Measurements from ENCODE around the gene TRIM52.
"Not testable (repeated sequence)": the region's sequence is repeated elsewhere in the genome, so short reads cannot be mapped to it uniquely, and the experiment has no call there.

Gene TRIM52

DNA sequence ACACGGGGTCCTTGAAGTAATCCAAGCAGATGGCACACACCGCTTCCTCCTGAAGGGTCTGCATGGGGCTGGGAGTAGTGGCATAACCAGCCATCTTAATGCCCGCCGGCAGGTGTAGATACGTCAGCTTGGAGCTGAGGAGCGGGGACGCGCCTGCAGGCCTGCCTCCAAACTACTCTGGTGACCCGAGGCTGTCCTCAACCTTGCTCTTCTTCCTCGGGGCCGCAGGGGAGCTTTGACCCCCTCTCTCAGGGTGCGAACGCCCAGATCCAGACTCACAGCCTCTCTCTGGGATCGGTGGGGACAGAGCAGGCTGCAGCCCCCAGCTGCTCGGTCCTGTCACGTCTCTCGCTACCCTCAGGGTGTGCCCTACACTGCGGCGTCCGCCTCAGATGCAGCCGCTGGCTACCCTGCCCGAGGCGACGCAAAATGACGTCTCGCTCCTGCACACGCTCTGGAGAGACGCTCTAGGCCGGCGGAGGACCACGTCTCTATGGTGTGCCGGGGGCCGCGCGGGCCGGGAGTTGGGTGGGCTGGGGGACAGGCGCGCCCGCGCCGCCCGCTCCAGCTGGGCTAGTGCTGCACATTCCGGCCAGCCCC is at the start of gene TRIM52:
TRIM52 (minus strand) TSS at position 424 of the 600 bp plus-strand sequence; CDS start at position 94, 330 bp downstream.
- DNase-seq, result no peak

DNA sequence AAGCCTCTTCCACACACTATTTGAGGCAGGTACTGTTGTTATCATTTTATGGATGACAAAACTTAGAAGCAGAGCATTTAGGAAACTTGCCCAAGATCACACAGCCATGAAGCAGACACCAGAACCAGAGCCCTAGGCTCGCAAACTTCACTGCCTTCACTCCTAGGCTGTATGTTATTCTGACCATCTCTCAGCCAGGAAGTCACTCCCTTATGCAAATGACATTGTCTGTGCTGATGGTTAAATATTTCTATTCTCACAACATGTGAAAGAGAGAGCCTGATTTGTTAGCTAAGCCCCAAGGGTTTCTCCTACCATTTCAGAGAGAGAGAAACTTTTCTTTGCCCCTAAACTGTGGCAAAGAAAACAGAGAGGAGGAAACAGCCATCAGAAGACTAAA is 26.4 kb upstream of the TRIM52 start:
- DNase-seq, result not testable (repeated sequence)

DNA sequence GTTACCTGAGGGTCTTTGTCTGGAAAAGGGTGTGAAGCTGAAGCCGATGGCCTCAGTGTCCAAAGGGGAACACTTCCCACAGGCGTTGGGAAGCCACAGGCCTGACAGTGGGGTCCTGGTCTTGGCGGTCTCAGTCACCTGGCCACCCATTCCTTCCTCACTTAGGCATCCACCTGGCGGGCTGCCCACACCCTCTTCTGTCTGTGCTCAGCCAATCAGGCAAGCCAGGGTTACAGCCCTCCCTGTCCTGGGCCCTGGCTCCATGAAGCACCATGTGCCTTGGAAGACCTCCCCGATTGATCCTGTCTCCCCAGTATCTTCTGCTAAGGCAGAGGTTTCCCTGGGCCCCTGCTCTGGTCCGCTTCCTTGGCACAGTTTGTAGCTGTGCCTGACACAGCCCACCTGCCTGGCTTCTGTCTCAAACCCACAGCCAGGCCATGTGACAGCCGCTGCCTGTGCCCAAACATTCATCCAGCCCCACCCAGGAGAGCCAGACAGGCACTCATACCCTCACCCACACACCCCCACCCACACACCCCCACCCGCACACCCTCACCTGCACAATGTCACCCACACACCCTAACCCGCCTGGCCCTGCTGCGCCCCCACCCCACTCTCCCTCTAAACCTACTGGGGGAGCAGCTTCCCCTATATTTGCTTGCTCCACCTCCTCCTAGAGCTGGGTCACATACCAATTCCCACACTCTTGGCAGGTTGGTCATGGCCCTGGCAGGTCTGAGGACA is 25.2 kb upstream of the TRIM52 start:
- DNase-seq, result not testable (repeated sequence)

- DNase-seq, result not testable (repeated sequence)
These were observed 23.2 kb upstream of the TRIM52 start for GRCh38 chr5:181283841-181284755.

GRCh38 chr5:181283347-181283746 is 22.4 kb upstream of the TRIM52 start:
- DNase-seq, result no peak

GRCh38 chr5:181282874-181283273 is 21.9 kb upstream of the TRIM52 start:
- DNase-seq, result no peak

GRCh38 chr5:181282415-181282814 is 21.5 kb upstream of the TRIM52 start:
- DNase-seq, result not testable (repeated sequence)

GRCh38 chr5:181281984-181282316 is 21.0 kb upstream of the TRIM52 start:
- no peak for DNase-seq

GRCh38 chr5:181281077-181281983 is 20.4 kb upstream of the TRIM52 start:
- no peak for DNase-seq

GRCh38 chr5:181280251-181280762 is 19.4 kb upstream of the TRIM52 start:
- no peak for DNase-seq

DNA sequence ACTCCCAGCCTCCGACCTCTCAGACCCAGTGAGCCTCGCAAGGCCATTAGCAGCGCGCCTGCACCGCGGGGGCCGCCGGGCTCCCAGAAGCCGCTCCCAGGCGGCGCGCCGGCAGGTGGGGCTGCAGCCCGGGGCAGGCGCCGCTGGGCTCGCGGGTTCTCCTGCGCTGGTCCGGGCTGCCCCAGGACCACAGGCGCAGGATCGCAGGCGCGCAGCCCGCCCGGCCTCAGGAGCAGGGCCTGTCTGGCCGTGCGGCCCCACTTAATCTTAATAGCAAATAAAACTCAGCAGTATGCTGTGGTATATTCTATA is 12.4 kb upstream of the TRIM52 start:
- DNase-seq, result not testable (repeated sequence)

DNA sequence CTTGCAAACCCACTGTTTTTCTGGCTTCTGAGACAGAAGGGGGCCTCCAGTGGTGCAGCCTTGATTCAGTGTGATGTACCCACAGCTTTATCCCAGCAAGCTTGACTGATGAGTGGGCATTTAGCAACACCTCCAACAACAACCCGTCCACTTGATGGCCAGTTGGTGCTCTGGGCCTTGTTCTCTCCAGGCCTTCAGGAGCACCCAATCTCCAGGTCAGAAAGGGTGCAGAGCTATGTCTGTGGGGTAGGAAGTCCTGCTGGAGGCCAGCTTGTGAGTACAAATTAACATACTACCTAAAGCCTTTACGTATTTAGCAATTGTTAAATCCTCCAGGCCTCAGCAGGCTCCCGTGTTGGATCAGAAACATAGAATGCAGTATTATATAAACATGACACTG is 10.1 kb upstream of the TRIM52 start:
- no peak for DNase-seq

DNA sequence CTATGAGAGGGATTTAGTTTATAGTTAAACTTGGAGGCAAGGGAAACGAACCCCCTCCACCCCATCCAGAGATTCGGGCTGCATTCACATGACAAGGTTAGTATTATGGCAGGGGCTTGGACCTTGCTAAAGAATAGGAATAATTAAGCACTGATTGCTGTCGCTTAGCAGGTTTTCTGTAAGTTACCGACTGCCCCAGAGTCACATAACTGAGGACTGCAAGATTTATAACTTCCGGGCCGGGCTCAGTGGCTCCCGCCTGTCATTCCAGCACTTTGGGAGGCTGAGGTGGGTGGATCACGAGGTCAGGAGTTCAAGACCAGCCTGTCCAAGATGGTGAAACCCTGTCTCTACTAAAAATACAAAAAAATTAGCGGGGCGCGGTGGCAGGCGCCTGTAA is 7.0 kb upstream of the TRIM52 start:
- DNase-seq, result not testable (repeated sequence)

GRCh38 chr5:181267291-181267904 is 6.5 kb upstream of the TRIM52 start:
- DNase-seq, result not testable (repeated sequence)

DNA sequence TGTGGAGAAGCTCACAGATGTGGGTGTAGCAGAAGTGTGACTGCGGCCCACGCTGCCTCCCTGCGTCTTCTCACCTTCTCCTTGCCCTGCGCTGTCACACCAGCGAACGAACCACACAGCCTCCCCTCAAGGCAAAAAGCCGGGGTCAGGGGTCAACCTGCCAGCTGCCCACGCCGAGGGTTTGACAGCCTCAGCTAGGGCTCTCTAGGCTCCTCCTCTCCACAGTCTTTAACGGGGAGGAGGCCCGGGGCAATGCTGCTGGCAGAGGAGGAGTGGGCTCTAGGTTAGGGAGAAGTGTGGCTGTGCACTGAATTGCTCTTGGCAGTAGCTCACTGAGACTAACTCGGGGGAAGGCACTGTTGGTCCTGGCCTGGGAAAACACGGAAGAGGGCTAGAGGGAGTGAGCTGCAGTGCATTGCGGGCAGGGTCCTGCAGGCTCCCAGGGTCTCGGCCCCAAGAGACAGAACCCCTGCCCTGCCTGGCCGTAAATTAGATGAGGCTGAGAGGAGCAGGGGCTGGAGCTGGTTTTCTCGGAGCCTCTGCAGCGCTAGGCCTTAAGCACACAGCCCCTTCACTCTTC is 4.2 kb upstream of the TRIM52 start:
- DNase-seq, result no peak

DNA sequence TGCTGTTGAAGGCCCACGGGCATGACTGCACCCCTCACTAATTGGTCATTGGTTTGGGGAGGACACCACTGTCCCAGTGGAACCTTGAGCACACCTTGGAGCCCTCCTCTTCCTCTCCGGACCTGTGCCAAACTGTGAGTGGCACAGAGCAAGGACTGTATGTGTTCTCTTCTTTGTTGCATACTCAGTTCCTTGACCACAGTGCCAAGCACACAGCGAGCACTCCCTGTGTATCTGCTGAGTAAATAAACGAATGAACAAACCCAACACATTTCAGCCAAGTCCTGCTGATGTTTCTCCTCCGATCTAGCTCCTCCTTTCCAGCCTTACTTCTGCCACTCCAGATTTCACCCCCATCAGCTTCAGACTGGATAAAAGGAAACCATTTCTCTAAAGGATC is 2.7 kb upstream of the TRIM52 start:
- DNase-seq, result no peak

- no peak for DNase-seq
These were observed 542 bp upstream of the TRIM52 start for GRCh38 chr5:181261320-181262049.

DNA sequence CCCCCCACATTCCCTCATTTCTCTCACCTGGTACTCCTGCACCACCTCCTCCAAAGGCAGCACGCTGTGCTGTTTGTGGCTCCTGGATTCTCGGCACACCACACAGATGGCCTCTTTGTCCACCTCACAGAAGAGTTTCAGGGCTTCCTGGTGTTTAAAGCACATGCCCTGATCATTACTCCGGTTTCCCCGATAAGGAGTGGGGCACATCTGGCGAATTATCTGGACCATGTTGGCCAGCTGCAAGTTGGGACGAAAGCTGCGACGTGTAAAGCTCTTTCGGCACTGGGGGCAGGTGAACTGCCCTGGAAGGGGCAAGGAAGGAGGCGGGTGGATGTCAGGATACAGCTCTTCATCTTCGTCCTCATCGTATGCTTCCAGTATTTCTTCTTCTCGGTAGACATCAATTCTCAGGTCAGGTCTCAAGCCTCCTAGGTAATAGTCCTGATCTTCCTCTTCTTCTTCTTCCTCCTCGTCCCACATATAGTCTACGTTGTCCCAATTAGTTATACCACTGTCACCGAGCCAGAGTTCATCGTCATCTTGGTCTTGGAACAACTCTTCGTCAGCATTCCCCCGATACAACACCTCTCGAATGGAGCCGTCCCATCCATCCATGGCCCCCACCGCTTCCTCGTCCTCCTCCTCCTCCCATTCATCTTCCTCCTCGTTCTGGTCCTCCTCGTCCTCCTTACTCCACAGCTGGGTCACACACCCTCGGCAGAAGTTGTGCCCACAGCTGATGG is 796 bp downstream of the TRIM52 start:
- no peak for DNase-seq

- no peak for DNase-seq
These were observed 1.7 kb downstream of the TRIM52 start for GRCh38 chr5:181259283-181259682.

DNA sequence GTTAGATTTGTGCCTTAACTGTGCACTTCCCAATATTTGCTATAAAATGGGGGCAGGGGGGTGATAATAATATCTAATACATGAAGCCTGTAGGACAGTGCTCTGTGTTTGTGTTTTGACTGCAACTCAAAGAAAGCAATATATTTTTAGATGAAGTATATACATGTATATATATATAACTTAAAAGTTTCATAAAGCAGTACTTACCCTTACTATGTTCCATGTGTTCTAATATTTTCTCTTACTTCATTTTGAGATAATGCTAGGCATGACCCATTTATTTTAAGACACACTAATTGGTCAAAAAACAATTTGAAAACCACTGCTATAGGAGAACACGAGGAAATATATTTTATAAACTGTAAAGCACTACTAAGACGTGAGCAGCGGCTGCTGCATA is 2.4 kb downstream of the TRIM52 start:
- DNase-seq, result no peak
